HepG2 (cell line): Measurements from ENCODE around the gene KCNQ5. TPM values are rescaled to one million over a fixed set of nuclear protein-coding genes. Genes with fewer than 3 reads are reported as not detected.

ENCODE experiments used
- ATAC-seq: fragments of 200-7000 bp; cut with Tn5 transposase; 3 replicates; pipeline ENCODE4 v1.9.1; 2020; ENCODE audit warnings: mild to moderate bottlenecking, moderate library complexity
- BruUV-seq: library from RNA; stranded (reverse); fragments of 400-500 nt; replicated peaks from 2 replicates; lab custom pipeline; 2021; lab: Mats Ljungman, UMichigan
- CTCF ChIA-PET: fragments of 300-600 bp; formaldehyde crosslinking; extraction: SDS; loops from one replicate; lab custom pipeline; 2021; ENCODE audit warnings: low total read pairs, inconsistent platforms, low intra/inter-chr PET ratio; lab: Yijun Ruan, JAX
- POLR2A ChIA-PET: fragments of 350-600 bp; sonication (Branson Sonifier 250); formaldehyde crosslinking; loops from one replicate; lab custom pipeline; 2020; ENCODE audit warnings: antibody characterized with exemption, inconsistent platforms; lab: Yijun Ruan, JAX
- DNase-seq: peaks from one replicate; pipeline ENCODE4 v3.0.0-alpha.2; 2015; ENCODE audit warnings: low spot score
- FAIRE-seq: peaks from 3 replicates; lab custom pipeline; 2011; peaks lifted over from hg19 to GRCh38; lab: Jason Lieb, UNC
- H2AFZ ChIP-seq: one replicate; pipeline ENCODE4 v1.6.1; 2011; ENCODE audit warnings: low read length, inconsistent platforms
- H3K27ac ChIP-seq: fragments of 300-600 bp; 3 replicates; pipeline ENCODE4 v1.8.0; 2011; ENCODE audit warnings: mixed run types, mild to moderate bottlenecking, mixed read lengths, low read length, inconsistent platforms; ENCODE audit not compliant: insufficient read depth; ENCODE audit errors: extremely low read length
- H3K27me3 ChIP-seq, 2 experiments: fragments of 200-600 bp in 1 of 2; 2 replicates in 1 of 2; 3 replicates in 1 of 2; pipeline versions ENCODE4 v1.6.0 to v1.8.0; 2011; ENCODE audit warnings: low read length in 2 of 2, mild to moderate bottlenecking in 2 of 2, moderate library complexity in 2 of 2, inconsistent platforms in 1 of 2; ENCODE audit not compliant: insufficient read depth in 2 of 2, control insufficient read depth in 1 of 2
- H3K36me3 ChIP-seq, 2 experiments: fragments of 200-600 bp in 1 of 2; replicated peaks in 1 of 2; 2 replicates in 1 of 2; 3 replicates in 1 of 2; pipeline versions ENCODE4 v1.5.1 to v1.8.0; 2011; ENCODE audit warnings: low read length in 2 of 2, inconsistent platforms in 1 of 2; ENCODE audit not compliant: insufficient read depth in 2 of 2, control insufficient read depth in 1 of 2
- H3K4me1 ChIP-seq: 2 replicates; pipeline ENCODE4 v1.5.1; 2012; ENCODE audit warnings: low read length, inconsistent platforms; ENCODE audit not compliant: insufficient read depth
- H3K4me2 ChIP-seq: 2 replicates; pipeline ENCODE4 v1.6.0; 2011; ENCODE audit warnings: low read depth, low read length, inconsistent platforms
- H3K4me3 ChIP-seq, 3 experiments: fragments of 200-600 bp in 1 of 3; sonication (generic), shearing (Covaris generic) in 1 of 3; replicated peaks in 1 of 3; 2 replicates each; pipeline ENCODE4 v1.5.1; 2011 to 2016; ENCODE audit warnings: low read length in 3 of 3, inconsistent platforms in 2 of 3, low read depth in 2 of 3, mild to moderate bottlenecking in 2 of 3, control low read depth in 1 of 3, mixed read lengths in 1 of 3; ENCODE audit not compliant: insufficient read depth in 1 of 3
- H3K79me2 ChIP-seq: one replicate; pipeline ENCODE4 v1.6.1; 2011; ENCODE audit warnings: low read length, inconsistent platforms; ENCODE audit not compliant: insufficient read depth
- H3K9ac ChIP-seq: 2 replicates; pipeline ENCODE4 v1.6.0; 2011; ENCODE audit warnings: mild to moderate bottlenecking, low read depth, low read length, inconsistent platforms; ENCODE audit not compliant: insufficient read depth
- H3K9me3 ChIP-seq: 2 replicates; pipeline ENCODE4 v1.5.1; 2012; ENCODE audit warnings: mild to moderate bottlenecking, low read length
- H4K20me1 ChIP-seq: 2 replicates; pipeline ENCODE4 v1.6.0; 2011; ENCODE audit warnings: inconsistent platforms, mild to moderate bottlenecking, low read length, moderate library complexity; ENCODE audit not compliant: insufficient read depth
- GTF2F1 ChIP-seq: fragments of 150-350 bp; IDR thresholded peaks from 2 replicates; pipeline ENCODE4 v1.6.1; 2014; ENCODE audit warnings: low read length
- HOXA5 ChIP-seq: sonication (generic); formaldehyde crosslinking; IDR thresholded peaks from 2 replicates; pipeline ENCODE4 v1.4.0; 2020; ENCODE audit warnings: missing genetic modification reagents
- NRL ChIP-seq: sonication (generic); formaldehyde crosslinking; IDR thresholded peaks from 2 replicates; pipeline ENCODE4 v1.5.0; 2020; ENCODE audit warnings: missing genetic modification reagents, mild to moderate bottlenecking, moderate library complexity, borderline replicate concordance
- RFXANK ChIP-seq: IDR thresholded peaks from 2 replicates; pipeline ENCODE4 v1.6.1; 2016
- SMARCC2 ChIP-seq: fragments of 450-650 bp; IDR thresholded peaks from 2 replicates; pipeline ENCODE4 v1.6.1; 2017; ENCODE audit warnings: antibody characterized with exemption, mild to moderate bottlenecking
- TIGD3 ChIP-seq: sonication (generic); formaldehyde crosslinking; IDR thresholded peaks from 2 replicates; pipeline ENCODE4 v1.5.1; 2020; ENCODE audit warnings: mild to moderate bottlenecking, missing genetic modification reagents, borderline replicate concordance
- ZKSCAN1 ChIP-seq: fragments of 150-350 bp; IDR thresholded peaks from 2 replicates; pipeline ENCODE4 v1.6.1; 2014; ENCODE audit warnings: low read length
- ZNF136 ChIP-seq: sonication (generic); formaldehyde crosslinking; IDR thresholded peaks from 2 replicates; pipeline ENCODE4 v1.8.1; 2022; ENCODE audit warnings: low read depth, mild to moderate bottlenecking, moderate library complexity, missing genetic modification reagents
- ZNF296 ChIP-seq: sonication (generic); formaldehyde crosslinking; conservative IDR thresholded peaks from 2 replicates; pipeline ENCODE4 v1.5.0; 2020; ENCODE audit warnings: mild to moderate bottlenecking, missing genetic modification reagents
- ZNF362 ChIP-seq: sonication (generic); formaldehyde crosslinking; IDR thresholded peaks from 2 replicates; pipeline ENCODE4 v1.4.0; 2020; ENCODE audit warnings: missing genetic modification reagents, mild to moderate bottlenecking, borderline replicate concordance
- ZNF564 ChIP-seq: sonication (generic); formaldehyde crosslinking; IDR thresholded peaks from 2 replicates; pipeline ENCODE4 v1.8.1; 2023; ENCODE audit warnings: mild to moderate bottlenecking, missing genetic modification reagents
- ZNF704 ChIP-seq: sonication (generic); formaldehyde crosslinking; IDR thresholded peaks from 2 replicates; pipeline ENCODE4 v1.8.1; 2023; ENCODE audit warnings: mild to moderate bottlenecking, inconsistent platforms, moderate library complexity, missing genetic modification reagents, borderline replicate concordance
- ZNF768 ChIP-seq: sonication (generic); formaldehyde crosslinking; IDR thresholded peaks from 2 replicates; pipeline ENCODE4 v1.4.0; 2020; ENCODE audit warnings: missing genetic modification reagents
- ZNF773 ChIP-seq: sonication (generic); formaldehyde crosslinking; IDR thresholded peaks from 2 replicates; pipeline ENCODE4 v1.4.0; 2020; ENCODE audit warnings: missing genetic modification reagents, borderline replicate concordance
- ZNF883 ChIP-seq: sonication (generic); formaldehyde crosslinking; IDR thresholded peaks from 2 replicates; pipeline ENCODE4 v1.5.1; 2020; ENCODE audit warnings: mild to moderate bottlenecking, missing genetic modification reagents; ENCODE audit errors: not compliant biosample characterization
- WGBS: methylation state at CpG from one replicate; pipeline ENCODE4 v1.1.6; 2017; ENCODE audit warnings: low lambda C conversion rate; 5-methylcytosine and 5-hydroxymethylcytosine counted together
- in situ Hi-C: cut with HindIII; loops from 2 replicates; pipeline ENCODE4 v1.10.0; 2017; ENCODE audit warnings: low pct_unique_long_range_greater_than_20kb; ENCODE audit not compliant: extremely low pct_ligation_motif_present
- intact Hi-C: fragments of 100-400 bp; cut with micrococcal nuclease; formaldehyde crosslinking; loops from one replicate; pipeline ENCODE4 v1.10.0; 2022; ENCODE audit not compliant: unreplicated experiment
- polyA plus RNA-seq, 8 experiments: library from polyadenylated mRNA; depleted of rRNA in 3 of 8; stranded (reverse) in 7 of 8; unstranded in 1 of 8; fragments of >200 nt; fragmentation: Illumina TruSeq in 4 of 8; extraction: Trizol in 4 of 8; gene quantifications; 2 replicates each; pipeline versions ENCODE4 v1.2.1 to v1.2.3, GENCODE V29; 2011 to 2016; ENCODE audit warnings: low read depth in 4 of 8, missing spikeins in 1 of 8, mixed read lengths in 1 of 8; ENCODE audit not compliant: insufficient read depth in 1 of 8
- total RNA-seq, 5 experiments: library from RNA; depleted of rRNA; stranded (reverse); fragments of >200 nt; fragmentation: Illumina TruSeq; extraction: Trizol; gene quantifications; 2 replicates each; pipeline ENCODE4 v1.2.3, GENCODE V29; 2016; ENCODE audit warnings: low read depth in 1 of 5

KCNQ5 gene
- total and polyA plus RNA-seq, 2 of the 13 experiments (the other 11 are each of a cell fraction or from before 2014, with no cell fraction given): 0.04 TPM; not detected in 1

DNA sequence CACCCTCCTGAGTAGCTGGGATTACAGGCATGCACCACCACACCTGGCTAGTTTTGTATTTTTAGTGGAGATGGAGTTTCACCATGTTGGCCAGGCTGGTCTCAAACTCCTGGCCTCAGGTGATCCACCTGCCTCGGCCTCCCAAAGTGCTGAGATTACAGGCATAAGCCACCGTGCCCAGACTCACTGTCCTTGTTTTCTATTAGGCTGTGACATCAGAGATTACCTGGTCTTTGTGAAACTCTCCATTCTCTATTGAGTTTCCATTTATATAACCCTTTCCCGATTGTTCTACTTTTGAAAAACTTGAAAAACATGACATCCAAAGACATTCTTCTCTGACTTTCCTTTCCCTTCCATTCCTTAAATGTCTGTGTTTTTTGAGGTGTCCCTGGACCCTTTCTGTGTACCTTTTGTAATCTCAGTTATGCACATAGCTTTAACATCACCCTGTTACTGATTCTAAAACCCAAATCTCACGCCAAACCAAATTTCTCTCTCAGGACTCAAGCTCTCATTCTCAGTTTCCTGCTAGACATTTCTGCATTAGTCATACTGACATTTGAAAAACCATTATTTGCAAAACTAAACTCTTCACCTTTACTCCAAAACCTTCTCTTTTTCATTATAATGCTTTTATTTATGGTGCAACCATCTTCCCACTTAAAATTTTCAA, 466.4 kb downstream of the KCNQ5 start:
- in situ Hi-C loops: no loop called here

More for the DNA sequence above, 466.4 kb downstream of the KCNQ5 start:
- FAIRE-seq (no peak), DNase-seq (no peak), ATAC-seq (no peak)
- Histone ChIP-seq H2AFZ (no peak overlapping the region), H3K9me3 (no peaks in the 10 kb centered on the region), H3K4me3 (no peak overlapping the region), H3K27ac (no peak overlapping the region), H3K4me2 (no peak overlapping the region), H3K27me3 (no peaks in the 10 kb centered on the region), H3K79me2 (no peaks in the 10 kb centered on the region), H3K9ac (no peak overlapping the region), H3K36me3 (no peaks in the 10 kb centered on the region), H4K20me1 (no peaks in the 10 kb centered on the region), H3K4me1 (no peaks in the 10 kb centered on the region)
- POLR2A ChIA-PET: no interaction called here
- WGBS: 12% methylated on average over 4 of the region's 4 CpGs
- intact Hi-C loops: no loop called here
- TF ChIP-seq ZNF136 (CRISPR knock-in tag): no peak
- no peak for TF ChIP-seq ZNF883 (CRISPR knock-in tag)
- TF ChIP-seq ZNF704 (CRISPR knock-in tag): no peak
- TF ChIP-seq ZNF773 (CRISPR knock-in tag): no peak
- no peak for TF ChIP-seq ZNF362 (CRISPR knock-in tag)
- TF ChIP-seq ZNF296 (CRISPR knock-in tag): no peak
- TF ChIP-seq ZKSCAN1: no peak
- no peak for TF ChIP-seq ZNF564 (CRISPR knock-in tag)
- TF ChIP-seq GTF2F1: no peak
- TF ChIP-seq NRL (CRISPR knock-in tag): no peak
- TF ChIP-seq RFXANK (CRISPR knock-in tag): no peak
- TF ChIP-seq SMARCC2: no peak
- no peak for TF ChIP-seq ZNF768
- TF ChIP-seq TIGD3: no peak
- no peak for TF ChIP-seq HOXA5 (CRISPR knock-in tag)
- CTCF ChIA-PET: no interaction called here
- no TSS peak for BruUV-seq
